GM15510 (cell line): ENCODE results near the gene KRT71.

Experiments
- POLR2A ChIP-seq: IDR thresholded peaks from 3 replicates; pipeline ENCODE4 v1.6.1; 2011; ENCODE audit warnings: borderline replicate concordance; ENCODE audit not compliant: insufficient read length; ENCODE audit errors: extremely low read depth

KRT71 gene

GRCh38 chr12:52532636-52533035, 20.3 kb downstream of the KRT71 start:
- no peak for TF ChIP-seq POLR2A

DNA sequence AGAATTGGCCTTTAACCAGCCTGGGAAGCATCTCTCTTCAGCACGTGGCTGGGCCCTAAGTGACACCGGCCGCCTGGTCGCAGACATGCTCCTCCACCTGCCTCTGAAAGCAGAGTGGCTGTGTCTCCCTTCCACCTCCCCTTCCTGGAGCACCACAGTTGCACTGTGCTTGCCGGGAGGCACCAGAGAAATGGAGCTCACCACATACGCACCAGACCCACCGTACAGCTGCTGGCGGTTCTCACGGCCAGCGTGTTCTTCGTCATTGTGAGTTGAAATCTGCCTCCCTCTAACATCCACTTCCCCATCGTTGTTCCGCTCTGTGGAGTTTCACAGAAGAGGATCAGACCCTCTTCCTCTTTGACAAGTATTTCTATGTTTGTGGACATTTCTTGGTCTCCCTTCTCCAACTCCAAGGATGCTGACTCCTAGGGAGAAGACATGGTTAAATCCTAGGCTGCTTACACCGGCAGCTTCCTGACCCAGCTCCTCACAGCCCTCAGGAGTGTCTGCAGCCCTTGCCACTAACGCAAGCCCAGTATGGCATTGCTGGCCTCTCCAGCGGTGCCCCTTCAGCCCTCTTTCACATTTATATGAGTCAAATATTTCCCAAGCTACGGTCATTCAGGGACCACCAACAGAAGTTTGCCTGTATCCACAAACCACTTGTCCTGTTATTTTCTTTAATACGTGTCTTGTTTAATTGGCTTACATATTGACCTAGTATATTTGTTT, 21.2 kb downstream of the KRT71 start:
- no peak for TF ChIP-seq POLR2A

- TF ChIP-seq POLR2A: no peak
These were observed 22.0 kb downstream of the KRT71 start for GRCh38 chr12:52530905-52531304.

- TF ChIP-seq POLR2A: no peak
These were observed 22.6 kb downstream of the KRT71 start for GRCh38 chr12:52530366-52530765.

DNA sequence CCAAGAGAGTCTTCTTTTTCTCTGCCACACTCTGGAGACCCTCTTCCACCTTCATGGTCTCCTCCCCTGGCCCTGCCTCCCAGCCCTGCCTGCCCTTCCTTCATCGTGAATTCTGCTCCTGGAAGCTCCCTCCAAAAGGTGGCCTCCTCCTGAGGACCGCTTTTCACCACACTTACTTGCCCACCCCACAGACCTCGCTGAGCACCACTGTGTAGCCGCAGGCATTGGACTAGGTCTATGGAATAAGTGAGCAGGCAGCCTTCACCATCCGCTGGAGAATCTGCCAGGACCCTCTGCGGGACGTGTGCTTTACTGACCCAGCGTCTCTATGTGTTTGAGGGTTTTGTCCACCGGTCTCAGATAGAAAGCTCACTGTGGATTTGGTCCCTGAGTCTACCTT, 23.1 kb downstream of the KRT71 start:
- TF ChIP-seq POLR2A: no peak

- no peak for TF ChIP-seq POLR2A
These were observed 23.5 kb downstream of the KRT71 start for GRCh38 chr12:52529417-52529816.

DNA sequence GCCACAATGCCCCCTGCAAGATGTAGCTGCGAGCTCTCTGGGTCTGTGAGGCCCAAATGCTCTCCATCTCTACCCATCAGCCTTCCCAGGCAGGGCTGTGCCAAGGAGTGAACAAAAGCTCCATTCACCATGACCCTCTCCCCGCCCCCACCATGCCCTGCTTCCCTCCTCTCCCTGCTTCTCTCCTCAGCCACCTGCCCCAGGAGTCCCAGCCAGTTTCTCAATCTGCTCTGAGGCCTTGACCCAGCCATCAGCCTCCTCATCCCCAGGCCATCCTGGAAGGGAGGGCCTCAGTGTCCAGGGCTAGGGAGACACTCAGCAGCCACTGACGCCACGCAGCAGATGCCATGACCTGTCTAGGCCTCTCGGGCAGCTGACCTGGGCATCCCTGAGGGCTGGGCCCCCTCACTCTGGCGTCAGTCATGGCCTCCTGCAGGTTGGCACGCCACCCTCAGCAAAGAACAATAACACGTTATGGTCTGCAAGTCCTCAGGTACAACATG, 24.3 kb downstream of the KRT71 start:
- TF ChIP-seq POLR2A: no peak

- no peak for TF ChIP-seq POLR2A
These were observed 25.7 kb downstream of the KRT71 start for GRCh38 chr12:52527121-52527800.

DNA sequence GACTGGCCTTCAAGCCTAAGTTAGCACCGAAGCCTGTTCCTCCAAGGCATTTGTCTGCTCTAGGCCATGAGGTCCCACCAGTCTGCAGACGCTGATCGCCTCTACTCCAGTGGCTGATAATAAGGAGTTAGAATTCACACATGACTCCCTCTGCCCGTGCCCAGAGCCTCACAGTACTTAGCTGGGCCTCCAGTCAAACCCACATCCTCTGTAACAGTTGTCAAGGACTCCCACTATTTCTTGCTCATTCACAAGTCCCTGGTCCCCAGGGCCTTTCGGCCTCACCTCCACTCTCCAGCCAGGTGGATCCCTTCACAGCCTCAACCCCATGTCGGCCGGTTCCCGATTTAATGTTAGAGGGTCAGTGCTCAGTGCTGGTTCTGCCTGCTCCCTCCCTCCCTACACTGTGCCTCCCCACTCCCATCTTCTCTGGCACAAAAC, 26.4 kb downstream of the KRT71 start:
- TF ChIP-seq POLR2A: no peak

- no peak for TF ChIP-seq POLR2A
These were observed 27.1 kb downstream of the KRT71 start for GRCh38 chr12:52525661-52526499.

DNA sequence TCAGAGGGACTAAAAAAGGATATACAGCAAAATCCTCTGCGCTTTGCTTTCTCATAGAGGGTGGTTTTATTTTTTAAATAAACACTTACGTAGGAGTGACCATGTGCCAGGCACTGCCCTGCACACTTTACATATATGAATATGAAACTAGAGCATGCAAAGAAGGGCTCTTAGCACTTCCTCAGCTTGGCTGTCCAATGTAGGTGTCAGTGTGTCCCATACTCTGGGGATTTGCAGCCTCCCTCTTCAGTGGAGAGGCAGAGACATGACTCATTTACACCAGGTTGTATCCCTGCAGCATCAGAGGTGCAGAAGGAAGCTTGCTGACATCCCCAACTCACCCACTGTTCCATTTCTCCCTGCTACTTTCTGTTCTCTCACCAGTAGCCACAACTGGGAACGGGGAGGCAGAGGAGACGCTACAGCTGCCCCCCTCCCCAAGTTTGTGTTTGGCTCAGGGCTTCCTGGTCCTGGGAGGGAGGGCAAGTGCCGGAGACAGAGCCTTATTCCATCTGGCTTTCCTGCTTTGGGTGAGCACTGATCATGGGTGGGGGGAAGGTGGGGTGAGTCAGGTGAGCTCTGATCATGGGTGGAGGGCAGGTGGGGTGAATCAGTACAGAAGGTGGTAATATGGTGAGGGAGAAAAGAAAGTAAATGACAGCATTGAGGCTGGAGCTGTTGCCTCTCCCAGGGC, 27.9 kb downstream of the KRT71 start:
- TF ChIP-seq POLR2A: no peak

GRCh38 chr12:52524241-52524897, 28.6 kb downstream of the KRT71 start:
- no peak for TF ChIP-seq POLR2A

DNA sequence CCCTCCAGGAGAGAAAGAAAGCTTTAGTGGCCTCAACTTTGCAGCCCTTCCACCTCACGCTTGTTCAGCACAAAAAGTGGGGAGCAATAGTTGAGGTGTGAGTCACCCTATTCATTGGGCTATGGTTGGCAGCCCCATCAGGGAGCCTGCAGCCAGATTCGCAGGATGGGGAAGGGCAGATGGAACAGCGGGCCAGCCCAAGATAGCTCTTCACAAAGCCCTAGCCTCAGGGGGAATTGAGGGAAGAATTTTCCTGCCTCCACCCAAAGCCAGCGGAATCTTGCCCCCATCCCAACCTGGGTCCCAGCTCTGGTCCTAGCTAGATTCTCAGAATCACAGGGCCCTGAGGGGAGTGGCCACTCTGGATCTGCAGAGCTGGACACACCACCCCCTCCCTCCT, 29.1 kb downstream of the KRT71 start:
- no peak for TF ChIP-seq POLR2A
